Osteocyte (in vitro differentiated cells): ENCODE measurements around the gene TENM4. TPM values are rescaled to one million over a fixed set of nuclear protein-coding genes. Genes with fewer than 3 reads are reported as not detected.
A peak's percentile ranks its signal among the peaks of the same experiment; 100 is the strongest.

ENCODE experiments used
- DNase-seq: peaks from one replicate; pipeline ENCODE4 v3.0.0; 2021; ENCODE audit warnings: mixed read lengths; ENCODE audit not compliant: unreplicated experiment; ENCODE audit errors: extremely low spot score
- H3K27ac Mint-ChIP-seq: one replicate; pipeline ENCODE4 v1.8.0; 2021; ENCODE audit warnings: mild to moderate bottlenecking, mixed read lengths; ENCODE audit not compliant: unreplicated experiment
- H3K27me3 Mint-ChIP-seq: one replicate; pipeline ENCODE4 v1.8.0; 2021; ENCODE audit warnings: mixed read lengths; ENCODE audit not compliant: unreplicated experiment
- H3K36me3 Mint-ChIP-seq: one replicate; pipeline ENCODE4 v1.8.0; 2021; ENCODE audit warnings: mixed read lengths; ENCODE audit not compliant: unreplicated experiment
- H3K4me1 Mint-ChIP-seq: one replicate; pipeline ENCODE4 v1.8.0; 2021; ENCODE audit warnings: mixed read lengths; ENCODE audit not compliant: unreplicated experiment
- H3K4me3 Mint-ChIP-seq: one replicate; pipeline ENCODE4 v1.8.0; 2021; ENCODE audit warnings: mild to moderate bottlenecking, moderate library complexity, mixed read lengths; ENCODE audit not compliant: unreplicated experiment
- H3K9me3 Mint-ChIP-seq: one replicate; pipeline ENCODE4 v1.8.0; 2021; ENCODE audit warnings: mixed read lengths; ENCODE audit not compliant: unreplicated experiment
- total RNA-seq: library from RNA; stranded (reverse); gene quantifications from 2 replicates; pipeline ENCODE4 v1.2.1, GENCODE V29; 2021
- TF ChIP-seq, protein P1 (sequence below): fragments of 200-600 bp; sonication (generic); IDR thresholded peaks from 2 replicates; pipeline ENCODE4 v1.5.0; 2021; ENCODE audit warnings: antibody characterized with exemption, mild to moderate bottlenecking, moderate library complexity

The TENM4 gene
- total RNA-seq, 1 donor from 2014 or later, result 74.1 TPM

DNA sequence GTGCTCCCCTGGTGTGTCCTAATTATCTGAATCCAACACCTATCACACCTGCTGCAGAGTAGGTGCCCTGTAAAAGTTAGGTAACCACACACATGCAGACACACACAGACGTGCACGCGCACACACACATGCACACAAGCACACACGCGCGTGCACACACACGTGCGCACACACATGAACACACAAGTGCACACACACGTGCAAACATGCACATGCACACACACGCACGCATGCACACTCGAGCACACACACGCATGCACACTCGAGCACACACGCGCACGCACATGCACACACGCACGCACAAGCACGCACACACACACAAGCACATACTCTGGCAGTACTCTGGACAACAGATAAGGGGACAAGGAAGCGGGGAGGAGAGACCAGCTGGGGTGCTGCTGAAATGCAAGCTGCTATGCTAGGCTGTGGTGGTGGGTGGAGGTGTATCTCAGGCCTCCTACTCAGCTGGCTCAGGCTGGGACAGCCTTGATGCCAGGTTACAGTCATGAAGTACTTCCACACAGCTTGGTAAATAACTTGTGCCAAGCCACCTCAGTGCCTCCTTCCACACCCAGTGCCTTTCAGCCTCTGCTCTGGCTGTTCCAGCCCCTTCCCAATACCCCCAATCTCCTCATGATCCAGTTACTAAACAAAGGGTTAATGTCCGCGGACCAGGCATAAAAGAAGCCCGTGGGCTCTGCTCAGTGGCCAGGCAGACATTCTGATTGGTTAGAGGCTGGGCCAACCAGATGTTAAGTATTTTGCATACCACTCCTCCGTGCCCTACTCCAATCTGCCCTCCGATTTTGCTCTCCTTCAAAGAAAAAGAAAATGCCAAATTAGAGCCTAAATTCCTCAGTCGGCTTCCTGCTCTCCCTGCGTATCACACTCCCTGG lies 374.1 kb downstream of the TENM4 start:
- no peak for DNase-seq
- TF ChIP-seq, protein P1, sequence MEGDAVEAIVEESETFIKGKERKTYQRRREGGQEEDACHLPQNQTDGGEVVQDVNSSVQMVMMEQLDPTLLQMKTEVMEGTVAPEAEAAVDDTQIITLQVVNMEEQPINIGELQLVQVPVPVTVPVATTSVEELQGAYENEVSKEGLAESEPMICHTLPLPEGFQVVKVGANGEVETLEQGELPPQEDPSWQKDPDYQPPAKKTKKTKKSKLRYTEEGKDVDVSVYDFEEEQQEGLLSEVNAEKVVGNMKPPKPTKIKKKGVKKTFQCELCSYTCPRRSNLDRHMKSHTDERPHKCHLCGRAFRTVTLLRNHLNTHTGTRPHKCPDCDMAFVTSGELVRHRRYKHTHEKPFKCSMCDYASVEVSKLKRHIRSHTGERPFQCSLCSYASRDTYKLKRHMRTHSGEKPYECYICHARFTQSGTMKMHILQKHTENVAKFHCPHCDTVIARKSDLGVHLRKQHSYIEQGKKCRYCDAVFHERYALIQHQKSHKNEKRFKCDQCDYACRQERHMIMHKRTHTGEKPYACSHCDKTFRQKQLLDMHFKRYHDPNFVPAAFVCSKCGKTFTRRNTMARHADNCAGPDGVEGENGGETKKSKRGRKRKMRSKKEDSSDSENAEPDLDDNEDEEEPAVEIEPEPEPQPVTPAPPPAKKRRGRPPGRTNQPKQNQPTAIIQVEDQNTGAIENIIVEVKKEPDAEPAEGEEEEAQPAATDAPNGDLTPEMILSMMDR, result no peak
- Mint-ChIP-seq H3K4me3 (peak overlapping the region; percentile 39), H3K4me1 (peaks cover 8% of the 10 kb centered on the region), H3K27ac (no peak overlapping the region), H3K27me3 (no peaks in the 10 kb centered on the region), H3K9me3 (no peaks in the 10 kb centered on the region), H3K36me3 (no peaks in the 10 kb centered on the region)

- no peak overlapping the region for H3K4me3 Mint-ChIP-seq
- no peaks in the 10 kb centered on the region for H3K9me3 Mint-ChIP-seq
- no peak overlapping the region for H3K27ac Mint-ChIP-seq
- TF ChIP-seq, protein P1, result peak; percentile 59
- H3K27me3 Mint-ChIP-seq, result no peaks in the 10 kb centered on the region
- peaks cover 33% of the 10 kb centered on the region for H3K4me1 Mint-ChIP-seq
- no peak for DNase-seq
- no peaks in the 10 kb centered on the region for H3K36me3 Mint-ChIP-seq
Observed at GRCh38 chr11:79062814-79063762, 377.7 kb downstream of the TENM4 start.

GRCh38 chr11:79060081-79060953 lies 380.5 kb downstream of the TENM4 start:
- H3K9me3 Mint-ChIP-seq, result no peaks in the 10 kb centered on the region
- TF ChIP-seq, protein P1, result no peak
- H3K27me3 Mint-ChIP-seq, result no peaks in the 10 kb centered on the region
- peaks cover 35% of the 10 kb centered on the region for H3K4me1 Mint-ChIP-seq
- peak overlapping the region; percentile 68 for H3K27ac Mint-ChIP-seq
- no peak for DNase-seq
- H3K4me3 Mint-ChIP-seq, result no peak overlapping the region
- H3K36me3 Mint-ChIP-seq, result peaks cover 4% of the 10 kb centered on the region

DNA sequence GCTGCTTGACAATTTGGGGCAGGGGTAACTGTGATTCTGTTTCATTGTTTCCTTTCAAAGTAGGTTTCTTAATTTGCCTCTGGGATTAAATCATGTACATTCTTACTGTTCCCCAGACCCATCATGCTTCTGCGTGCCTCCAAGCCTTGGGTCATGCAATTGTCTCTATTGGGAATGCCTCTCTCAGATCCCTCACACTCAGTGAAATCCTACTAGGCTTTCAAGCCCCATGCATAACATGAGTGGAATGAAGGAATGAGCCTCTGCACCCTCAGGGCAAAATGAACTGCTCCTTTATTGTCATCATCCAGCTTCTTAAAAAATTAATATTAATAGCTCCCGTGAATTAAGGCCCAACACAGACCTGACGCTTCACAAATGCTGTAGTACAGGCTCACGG lies 381.7 kb downstream of the TENM4 start:
- no peak for DNase-seq
- Mint-ChIP-seq H3K36me3 (peaks cover 4% of the 10 kb centered on the region), H3K4me3 (no peak overlapping the region), H3K4me1 (peaks cover 34% of the 10 kb centered on the region), H3K27ac (peak overlapping the region; percentile 68), H3K9me3 (no peaks in the 10 kb centered on the region), H3K27me3 (no peaks in the 10 kb centered on the region)
- TF ChIP-seq, protein P1, result no peak
